ENCODE results near the gene ALKBH1.

Gene ALKBH1

GRCh38 chr14:77746064-77746702, 38.4 kb upstream of the ALKBH1 start:
- H2AK5ac ChIP-seq (ENCODE audit: low read depth, low read length), result no peak overlapping the region
- H2BK12ac ChIP-seq (ENCODE audit: low read length), result no peak overlapping the region
- H3K27me3 ChIP-seq (ENCODE audit: control insufficient read depth in 3 of 3, insufficient read depth in 3 of 3, low read depth in 1 of 3, low read length in 3 of 3), result no peaks in the 10 kb centered on the region
- H2BK15ac ChIP-seq (ENCODE audit: low read length), result no peak overlapping the region
- H4K91ac ChIP-seq (ENCODE audit: low read depth, low read length, poor library complexity), result no peak overlapping the region
- DNase-seq (ENCODE audit: low spot score), result no peak
- no peaks in the 10 kb centered on the region for H3K4me1 ChIP-seq (ENCODE audit: control insufficient read depth in 2 of 2, insufficient read depth in 1 of 2, low read depth in 1 of 2, low read length in 2 of 2)
- H3K4ac ChIP-seq (ENCODE audit: low read length), result no peak overlapping the region
- no CpG with 5 or more reads among the region's 4 CpGs for WGBS, 2 donors (ENCODE audit: extremely low coverage in 2 of 2, insufficient read length in 2 of 2, insufficient replicate concordance in 1 of 2)
- H2BK5ac ChIP-seq (ENCODE audit: low read length), result no peak overlapping the region
- H3K9ac ChIP-seq (ENCODE audit: low read depth, low read length, poor library complexity), result no peak overlapping the region
- no peak overlapping the region for H4K8ac ChIP-seq (ENCODE audit: low read depth, low read length)
- no peaks in the 10 kb centered on the region for H3K79me1 ChIP-seq (ENCODE audit: low read depth, low read length)
- no peak overlapping the region for H3K4me2 ChIP-seq (ENCODE audit: insufficient read depth, low read length, poor library complexity, severe bottlenecking)
- H2BK120ac ChIP-seq (ENCODE audit: low read depth, low read length), result no peak overlapping the region
- H3K27ac ChIP-seq (replicated peaks; ENCODE audit: low read length), result no peak overlapping the region
- peaks cover 15 to 81% of the 10 kb centered on the region in 2 donors for H3K36me3 ChIP-seq (replicated peaks in 1 of 2; ENCODE audit: control insufficient read depth in 2 of 2, insufficient read depth in 2 of 2, low read length in 2 of 2)
- H3K9me3 ChIP-seq (replicated peaks in 1 of 2; ENCODE audit: control insufficient read depth in 2 of 2, insufficient read depth in 1 of 2, low read depth in 1 of 2, low read length in 2 of 2), result no peaks in the 10 kb centered on the region
- no peak overlapping the region for H2AFZ ChIP-seq (ENCODE audit: low read length)
- H3K23ac ChIP-seq (ENCODE audit: low read depth, low read length, poor library complexity), result no peak overlapping the region
- H3K4me3 ChIP-seq (ENCODE audit: low read length in 2 of 2), result no peak overlapping the region
- H3K14ac ChIP-seq (ENCODE audit: low read length), result no peak overlapping the region
- H3K18ac ChIP-seq (ENCODE audit: low read length), result no peak overlapping the region

- Histone ChIP-seq H4K91ac (ENCODE audit: low read depth, low read length, poor library complexity) (no peak overlapping the region), H2AFZ (ENCODE audit: low read length) (no peak overlapping the region), H3K27me3 (ENCODE audit: control insufficient read depth in 3 of 3, insufficient read depth in 3 of 3, low read depth in 1 of 3, low read length in 3 of 3) (no peaks in the 10 kb centered on the region), H3K23ac (ENCODE audit: low read depth, low read length, poor library complexity) (no peak overlapping the region), H3K9me3 (replicated peaks in 1 of 2; ENCODE audit: control insufficient read depth in 2 of 2, insufficient read depth in 1 of 2, low read depth in 1 of 2, low read length in 2 of 2) (no peaks in the 10 kb centered on the region), H3K4me1 (ENCODE audit: control insufficient read depth in 2 of 2, insufficient read depth in 1 of 2, low read depth in 1 of 2, low read length in 2 of 2) (no peaks in the 10 kb centered on the region), H3K14ac (ENCODE audit: low read length) (no peak overlapping the region), H3K18ac (ENCODE audit: low read length) (no peak overlapping the region), H3K4me3 (ENCODE audit: low read length in 2 of 2) (no peak overlapping the region), H3K79me1 (ENCODE audit: low read depth, low read length) (peaks cover 2% of the 10 kb centered on the region), H2AK5ac (ENCODE audit: low read depth, low read length) (no peak overlapping the region), H2BK15ac (ENCODE audit: low read length) (no peak overlapping the region), H3K4me2 (ENCODE audit: insufficient read depth, low read length, poor library complexity, severe bottlenecking) (no peak overlapping the region), H3K4ac (ENCODE audit: low read length) (no peak overlapping the region), H2BK12ac (ENCODE audit: low read length) (no peak overlapping the region), H3K36me3 (replicated peaks in 1 of 2; ENCODE audit: control insufficient read depth in 2 of 2, insufficient read depth in 2 of 2, low read length in 2 of 2) (peaks cover 9 to 88% of the 10 kb centered on the region in 2 donors), H3K9ac (ENCODE audit: low read depth, low read length, poor library complexity) (no peak overlapping the region), H4K8ac (ENCODE audit: low read depth, low read length) (no peak overlapping the region), H2BK120ac (ENCODE audit: low read depth, low read length) (no peak overlapping the region), H2BK5ac (ENCODE audit: low read length) (no peak overlapping the region), H3K27ac (replicated peaks; ENCODE audit: low read length) (no peak overlapping the region)
- no peak for DNase-seq (ENCODE audit: low spot score)
- WGBS, 2 donors (ENCODE audit: extremely low coverage in 2 of 2, insufficient read length in 2 of 2, insufficient replicate concordance in 1 of 2), result no CpG with 5 or more reads among the region's 2 CpGs
These were observed 33.6 kb upstream of the ALKBH1 start for GRCh38 chr14:77741438-77741837.

DNA sequence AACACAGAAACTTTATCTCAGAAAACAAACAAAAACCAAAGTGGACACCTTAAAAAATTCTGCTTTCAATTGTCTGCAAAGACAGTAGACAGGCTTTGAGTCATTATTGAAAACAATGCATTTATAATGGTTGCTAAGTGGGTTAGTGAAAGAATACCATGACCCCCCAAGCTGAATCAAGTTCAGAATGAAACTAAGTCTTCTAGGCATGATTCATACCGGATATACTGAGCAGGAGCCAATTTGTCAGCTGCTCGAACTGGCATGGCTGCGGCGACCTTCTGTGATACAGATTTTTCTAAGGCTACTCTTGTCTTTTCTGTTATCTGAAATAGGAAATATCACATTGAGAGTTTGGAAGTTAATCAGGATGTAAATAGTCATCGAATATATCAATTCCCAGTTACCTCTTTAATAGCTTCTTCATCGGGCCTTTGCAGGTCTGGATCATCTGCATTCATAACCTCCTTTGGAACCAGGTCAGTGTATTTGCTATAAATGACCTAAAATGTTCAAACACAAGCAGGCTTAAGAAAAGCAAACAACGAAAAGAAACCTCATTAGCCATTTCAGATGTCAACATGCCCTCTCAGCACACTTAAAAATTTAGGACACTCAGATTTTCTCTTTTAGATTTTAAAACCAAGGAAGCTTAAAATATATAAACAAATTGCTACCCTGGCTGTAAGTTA, 30.9 kb upstream of the ALKBH1 start:
- H3K4me2 ChIP-seq (ENCODE audit: insufficient read depth, low read length, poor library complexity, severe bottlenecking), result no peak overlapping the region
- no peaks in the 10 kb centered on the region for H3K4me1 ChIP-seq (ENCODE audit: control insufficient read depth in 2 of 2, insufficient read depth in 1 of 2, low read depth in 1 of 2, low read length in 2 of 2)
- H2BK120ac ChIP-seq (ENCODE audit: low read depth, low read length), result no peak overlapping the region
- no peaks in the 10 kb centered on the region for H3K27me3 ChIP-seq (ENCODE audit: control insufficient read depth in 3 of 3, insufficient read depth in 3 of 3, low read depth in 1 of 3, low read length in 3 of 3)
- no peak overlapping the region for H2AFZ ChIP-seq (ENCODE audit: low read length)
- H4K91ac ChIP-seq (ENCODE audit: low read depth, low read length, poor library complexity), result no peak overlapping the region
- peaks cover 4% of the 10 kb centered on the region for H3K79me1 ChIP-seq (ENCODE audit: low read depth, low read length)
- no peak overlapping the region for H3K9ac ChIP-seq (ENCODE audit: low read depth, low read length, poor library complexity)
- no peak overlapping the region for H4K8ac ChIP-seq (ENCODE audit: low read depth, low read length)
- no peak overlapping the region for H3K27ac ChIP-seq (replicated peaks; ENCODE audit: low read length)
- H3K14ac ChIP-seq (ENCODE audit: low read length), result no peak overlapping the region
- WGBS, 2 donors (ENCODE audit: extremely low coverage in 2 of 2, insufficient read length in 2 of 2, insufficient replicate concordance in 1 of 2), result no CpG with 5 or more reads among the region's 7 CpGs
- no peak overlapping the region for H3K4ac ChIP-seq (ENCODE audit: low read length)
- no peak overlapping the region for H2BK15ac ChIP-seq (ENCODE audit: low read length)
- peaks cover 10 to 90% of the 10 kb centered on the region in 2 donors for H3K36me3 ChIP-seq (replicated peaks in 1 of 2; ENCODE audit: control insufficient read depth in 2 of 2, insufficient read depth in 2 of 2, low read length in 2 of 2)
- H3K18ac ChIP-seq (ENCODE audit: low read length), result no peak overlapping the region
- H3K9me3 ChIP-seq (replicated peaks in 1 of 2; ENCODE audit: control insufficient read depth in 2 of 2, insufficient read depth in 1 of 2, low read depth in 1 of 2, low read length in 2 of 2), result no peaks in the 10 kb centered on the region
- no peak overlapping the region for H2BK5ac ChIP-seq (ENCODE audit: low read length)
- DNase-seq (ENCODE audit: low spot score), result no peak
- H2AK5ac ChIP-seq (ENCODE audit: low read depth, low read length), result no peak overlapping the region
- no peak overlapping the region for H2BK12ac ChIP-seq (ENCODE audit: low read length)
- H3K4me3 ChIP-seq (ENCODE audit: low read length in 2 of 2), result no peak overlapping the region
- H3K23ac ChIP-seq (ENCODE audit: low read depth, low read length, poor library complexity), result no peak overlapping the region

DNA sequence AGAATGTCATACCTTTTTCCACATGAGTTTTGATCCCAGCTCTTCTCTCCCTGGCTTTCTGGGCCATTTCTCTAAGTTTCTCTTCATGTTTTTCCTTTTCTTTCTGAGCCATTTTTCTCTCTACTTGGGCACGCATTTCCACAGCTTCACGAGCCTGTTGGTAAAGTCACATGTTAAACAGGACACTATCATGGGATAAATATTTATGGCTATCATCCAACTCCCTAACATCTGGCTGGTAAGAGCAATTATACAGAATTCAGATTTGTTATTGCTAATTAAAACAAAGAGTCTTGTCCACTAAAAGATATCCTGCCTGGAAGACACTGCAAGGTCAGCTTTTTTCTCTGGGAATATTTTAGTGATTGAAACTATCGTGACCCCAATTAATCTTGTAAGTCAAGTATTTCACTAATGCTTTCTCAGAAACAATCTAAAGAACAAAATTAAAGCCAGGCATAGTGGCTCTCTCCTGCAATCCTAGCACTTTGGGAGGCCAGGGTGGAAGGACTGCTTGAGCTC, 23.2 kb upstream of the ALKBH1 start:
- Histone ChIP-seq H3K9me3 (replicated peaks in 1 of 2; ENCODE audit: control insufficient read depth in 2 of 2, insufficient read depth in 1 of 2, low read depth in 1 of 2, low read length in 2 of 2) (no peaks in the 10 kb centered on the region), H3K27me3 (ENCODE audit: control insufficient read depth in 3 of 3, insufficient read depth in 3 of 3, low read depth in 1 of 3, low read length in 3 of 3) (no peaks in the 10 kb centered on the region), H2BK5ac (ENCODE audit: low read length) (no peak overlapping the region), H3K14ac (ENCODE audit: low read length) (no peak overlapping the region), H2BK12ac (ENCODE audit: low read length) (no peak overlapping the region), H3K36me3 (replicated peaks in 1 of 2; ENCODE audit: control insufficient read depth in 2 of 2, insufficient read depth in 2 of 2, low read length in 2 of 2) (peaks cover 32 to 99% of the 10 kb centered on the region in 2 donors), H2BK120ac (ENCODE audit: low read depth, low read length) (no peak overlapping the region), H4K91ac (ENCODE audit: low read depth, low read length, poor library complexity) (no peak overlapping the region), H3K9ac (ENCODE audit: low read depth, low read length, poor library complexity) (no peak overlapping the region), H3K27ac (replicated peaks; ENCODE audit: low read length) (no peak overlapping the region), H2BK15ac (ENCODE audit: low read length) (no peak overlapping the region), H2AFZ (ENCODE audit: low read length) (no peak overlapping the region), H3K23ac (ENCODE audit: low read depth, low read length, poor library complexity) (no peak overlapping the region), H3K79me1 (ENCODE audit: low read depth, low read length) (peaks cover 4% of the 10 kb centered on the region), H3K4me3 (ENCODE audit: low read length in 2 of 2) (no peak overlapping the region), H4K8ac (ENCODE audit: low read depth, low read length) (no peak overlapping the region), H3K4ac (ENCODE audit: low read length) (no peak overlapping the region), H3K4me1 (ENCODE audit: control insufficient read depth in 2 of 2, insufficient read depth in 1 of 2, low read depth in 1 of 2, low read length in 2 of 2) (no peaks in the 10 kb centered on the region), H3K4me2 (ENCODE audit: insufficient read depth, low read length, poor library complexity, severe bottlenecking) (no peak overlapping the region), H2AK5ac (ENCODE audit: low read depth, low read length) (no peak overlapping the region), H3K18ac (ENCODE audit: low read length) (no peak overlapping the region)
- WGBS, 2 donors (ENCODE audit: extremely low coverage in 2 of 2, insufficient read length in 2 of 2, insufficient replicate concordance in 1 of 2), result no CpG with 5 or more reads among the region's 3 CpGs
- DNase-seq (ENCODE audit: low spot score), result no peak

All from neuronal stem cell (in vitro differentiated cells).